ENCODE measurements around the gene POMT2. TPM values are rescaled to one million over a fixed set of nuclear protein-coding genes. Genes with fewer than 3 reads are reported as not detected.

The POMT2 gene
- total and polyA plus RNA-seq, 8 donors = 11.9 to 29.5 (median 15.4) TPM

GRCh38 chr14:77325746-77326094, 5.0 kb upstream of the POMT2 start:
- Histone ChIP-seq H3K4me3 (no peak overlapping the region), H3K27me3 (no peaks in the 10 kb centered on the region), H3K4me1 (peaks cover 0 to 6% (median 0%) of the 10 kb centered on the region in 3 donors), H3K27ac (no peak overlapping the region), H3K36me3 (no peaks in the 10 kb centered on the region), H3K9me3 (no peaks in the 10 kb centered on the region)
- ATAC-seq (no peak), FAIRE-seq (no peak), DNase-seq (peak in 1 of 6 donors; percentile 25)
- TF ChIP-seq CTCF (IDR thresholded peaks at IDR 0.05) = no peak
- intact Hi-C loops (cut with DNase I) = no loop called here
- 94 to 100% methylated on average over 3 of the region's 3 CpGs for WGBS, 2 donors

GRCh38 chr14:77324816-77325745, 4.4 kb upstream of the POMT2 start:
- Histone ChIP-seq H3K27ac (no peak overlapping the region), H3K27me3 (no peaks in the 10 kb centered on the region), H3K4me1 (peaks cover 0 to 6% (median 0%) of the 10 kb centered on the region in 3 donors), H3K36me3 (no peaks in the 10 kb centered on the region), H3K4me3 (no peak overlapping the region), H3K9me3 (no peaks in the 10 kb centered on the region)
- WGBS, 2 donors = 80 to 86% methylated on average over 11 of the region's 11 CpGs
- intact Hi-C loops (cut with DNase I) = no loop called here
- TF ChIP-seq CTCF (IDR thresholded peaks at IDR 0.05) = no peak
- ATAC-seq (no peak), FAIRE-seq (no peak), DNase-seq (peak in 1 of 6 donors; percentile 29)

GRCh38 chr14:77324289-77324688, 3.6 kb upstream of the POMT2 start:
- H3K4me1 ChIP-seq = peaks cover 0 to 6% (median 6%) of the 10 kb centered on the region in 3 donors
- H3K27me3 ChIP-seq = no peaks in the 10 kb centered on the region
- intact Hi-C loops (cut with DNase I) = no loop called here
- FAIRE-seq = no peak
- no peaks in the 10 kb centered on the region for H3K9me3 ChIP-seq
- H3K36me3 ChIP-seq = no peaks in the 10 kb centered on the region
- no peak overlapping the region for H3K4me3 ChIP-seq
- no peak for TF ChIP-seq CTCF (IDR thresholded peaks at IDR 0.05)
- H3K27ac ChIP-seq = no peak overlapping the region
- WGBS, 2 donors = 87 to 95% methylated on average over 3 of the region's 3 CpGs
- no peak for ATAC-seq
- DNase-seq = peak in 1 of 6 donors; percentile 11

GRCh38 chr14:77323571-77323970, 2.9 kb upstream of the POMT2 start:
- TF ChIP-seq CTCF (IDR thresholded peaks at IDR 0.05) = no peak
- no peaks in the 10 kb centered on the region for H3K36me3 ChIP-seq
- H3K9me3 ChIP-seq = no peaks in the 10 kb centered on the region
- peaks cover 0 to 6% (median 6%) of the 10 kb centered on the region in 3 donors for H3K4me1 ChIP-seq
- no peak for ATAC-seq
- intact Hi-C loops (cut with DNase I) = no loop called here
- H3K27me3 ChIP-seq = no peaks in the 10 kb centered on the region
- no peak for DNase-seq
- no peak overlapping the region for H3K4me3 ChIP-seq
- no peak overlapping the region for H3K27ac ChIP-seq
- WGBS, 2 donors = 74 to 81% methylated on average over 4 of the region's 4 CpGs
- no peak for FAIRE-seq

GRCh38 chr14:77322951-77323350, 2.3 kb upstream of the POMT2 start:
- no peak overlapping the region for H3K4me3 ChIP-seq
- H3K27me3 ChIP-seq = no peaks in the 10 kb centered on the region
- no peaks in the 10 kb centered on the region for H3K9me3 ChIP-seq
- FAIRE-seq (no peak), ATAC-seq (no peak), DNase-seq (no peak)
- H3K27ac ChIP-seq = no peak overlapping the region
- WGBS, 2 donors = 99% methylated on average over 5 of the region's 5 CpGs
- no peaks in the 10 kb centered on the region for H3K36me3 ChIP-seq
- intact Hi-C loops (cut with DNase I) = no loop called here
- peaks cover 0 to 9% (median 6%) of the 10 kb centered on the region in 3 donors for H3K4me1 ChIP-seq
- no peak for TF ChIP-seq CTCF (IDR thresholded peaks at IDR 0.05)
